HepG2 (cell line): ENCODE measurements around the gene NAV2. TPM values are rescaled to one million over a fixed set of nuclear protein-coding genes. Genes with fewer than 3 reads are reported as not detected.

Experiments used
- ATAC-seq: fragments of 200-7000 bp; cut with Tn5 transposase; 3 replicates; pipeline ENCODE4 v1.9.1; 2020; ENCODE audit warnings: mild to moderate bottlenecking, moderate library complexity
- BruUV-seq: library from RNA; stranded (reverse); fragments of 400-500 nt; replicated peaks from 2 replicates; lab custom pipeline; 2021; lab: Mats Ljungman, UMichigan
- CTCF ChIA-PET: fragments of 300-600 bp; formaldehyde crosslinking; extraction: SDS; loops from one replicate; lab custom pipeline; 2021; ENCODE audit warnings: low total read pairs, inconsistent platforms, low intra/inter-chr PET ratio; lab: Yijun Ruan, JAX
- POLR2A ChIA-PET: fragments of 350-600 bp; sonication (Branson Sonifier 250); formaldehyde crosslinking; loops from one replicate; lab custom pipeline; 2020; ENCODE audit warnings: antibody characterized with exemption, inconsistent platforms; lab: Yijun Ruan, JAX
- DNase-seq: peaks from one replicate; pipeline ENCODE4 v3.0.0-alpha.2; 2015; ENCODE audit warnings: low spot score
- FAIRE-seq: peaks from 3 replicates; lab custom pipeline; 2011; peaks lifted over from hg19 to GRCh38; lab: Jason Lieb, UNC
- H2AFZ ChIP-seq: one replicate; pipeline ENCODE4 v1.6.1; 2011; ENCODE audit warnings: low read length, inconsistent platforms
- H3K27ac ChIP-seq: fragments of 300-600 bp; 3 replicates; pipeline ENCODE4 v1.8.0; 2011; ENCODE audit warnings: mixed run types, mild to moderate bottlenecking, mixed read lengths, low read length, inconsistent platforms; ENCODE audit not compliant: insufficient read depth; ENCODE audit errors: extremely low read length
- H3K27me3 ChIP-seq, 2 experiments: fragments of 200-600 bp in 1 of 2; 2 replicates in 1 of 2; 3 replicates in 1 of 2; pipeline versions ENCODE4 v1.6.0 to v1.8.0; 2011; ENCODE audit warnings: low read length in 2 of 2, mild to moderate bottlenecking in 2 of 2, moderate library complexity in 2 of 2, inconsistent platforms in 1 of 2; ENCODE audit not compliant: insufficient read depth in 2 of 2, control insufficient read depth in 1 of 2
- H3K36me3 ChIP-seq, 2 experiments: fragments of 200-600 bp in 1 of 2; replicated peaks in 1 of 2; 2 replicates in 1 of 2; 3 replicates in 1 of 2; pipeline versions ENCODE4 v1.5.1 to v1.8.0; 2011; ENCODE audit warnings: low read length in 2 of 2, inconsistent platforms in 1 of 2; ENCODE audit not compliant: insufficient read depth in 2 of 2, control insufficient read depth in 1 of 2
- H3K4me1 ChIP-seq: 2 replicates; pipeline ENCODE4 v1.5.1; 2012; ENCODE audit warnings: low read length, inconsistent platforms; ENCODE audit not compliant: insufficient read depth
- H3K4me2 ChIP-seq: 2 replicates; pipeline ENCODE4 v1.6.0; 2011; ENCODE audit warnings: low read depth, low read length, inconsistent platforms
- H3K4me3 ChIP-seq, 3 experiments: fragments of 200-600 bp in 1 of 3; sonication (generic), shearing (Covaris generic) in 1 of 3; replicated peaks in 1 of 3; 2 replicates each; pipeline ENCODE4 v1.5.1; 2011 to 2016; ENCODE audit warnings: low read length in 3 of 3, inconsistent platforms in 2 of 3, low read depth in 2 of 3, mild to moderate bottlenecking in 2 of 3, control low read depth in 1 of 3, mixed read lengths in 1 of 3; ENCODE audit not compliant: insufficient read depth in 1 of 3
- H3K79me2 ChIP-seq: one replicate; pipeline ENCODE4 v1.6.1; 2011; ENCODE audit warnings: low read length, inconsistent platforms; ENCODE audit not compliant: insufficient read depth
- H3K9ac ChIP-seq: 2 replicates; pipeline ENCODE4 v1.6.0; 2011; ENCODE audit warnings: mild to moderate bottlenecking, low read depth, low read length, inconsistent platforms; ENCODE audit not compliant: insufficient read depth
- H3K9me3 ChIP-seq: 2 replicates; pipeline ENCODE4 v1.5.1; 2012; ENCODE audit warnings: mild to moderate bottlenecking, low read length
- H4K20me1 ChIP-seq: 2 replicates; pipeline ENCODE4 v1.6.0; 2011; ENCODE audit warnings: inconsistent platforms, mild to moderate bottlenecking, low read length, moderate library complexity; ENCODE audit not compliant: insufficient read depth
- ATF7 ChIP-seq, 2 experiments: fragments of 450-650 bp in 1 of 2; sonication (generic) in 1 of 2; formaldehyde crosslinking in 1 of 2; IDR thresholded peaks; 2 replicates each; pipeline versions ENCODE4 v1.4.0 to v1.6.1; 2016 to 2020; ENCODE audit warnings: antibody characterized with exemption in 1 of 2, mild to moderate bottlenecking in 1 of 2, missing genetic modification reagents in 1 of 2
- CHD2 ChIP-seq: IDR thresholded peaks from 2 replicates; pipeline ENCODE4 v1.6.1; 2011; ENCODE audit warnings: low read depth, low read length, improper control_type of control experiment
- GTF3A ChIP-seq: sonication (generic); formaldehyde crosslinking; conservative IDR thresholded peaks from 2 replicates; pipeline ENCODE4 v1.4.0; 2020; ENCODE audit warnings: mild to moderate bottlenecking, missing genetic modification reagents
- HES4 ChIP-seq: sonication (generic); formaldehyde crosslinking; IDR thresholded peaks from 2 replicates; pipeline ENCODE4 v1.9.0; 2021; ENCODE audit warnings: mild to moderate bottlenecking, missing genetic modification reagents, borderline replicate concordance
- KAT2B ChIP-seq: fragments of 150-350 bp; IDR thresholded peaks from 2 replicates; pipeline ENCODE4 v1.6.1; 2014; ENCODE audit warnings: low read depth, low read length, borderline replicate concordance
- MAFG ChIP-seq: sonication (generic); formaldehyde crosslinking; IDR thresholded peaks from 2 replicates; pipeline ENCODE4 v1.5.1; 2020; ENCODE audit warnings: mild to moderate bottlenecking, missing genetic modification reagents
- MATR3 ChIP-seq: sonication (generic); formaldehyde crosslinking; IDR thresholded peaks from 2 replicates; pipeline ENCODE4 v1.4.0; 2020; ENCODE audit warnings: missing genetic modification reagents
- MIXL1 ChIP-seq: IDR thresholded peaks from 2 replicates; pipeline ENCODE4 v1.6.1; 2016
- NFRKB ChIP-seq: fragments of 450-650 bp; IDR thresholded peaks from 2 replicates; pipeline ENCODE4 v1.6.1; 2017
- NFYB ChIP-seq: sonication (generic); formaldehyde crosslinking; IDR thresholded peaks from 2 replicates; pipeline ENCODE4 v1.4.0; 2020; ENCODE audit warnings: missing genetic modification reagents
- SP1 ChIP-seq, 2 experiments: fragments of 450-650 bp in 1 of 2; sonication (generic) in 1 of 2; formaldehyde crosslinking in 1 of 2; IDR thresholded peaks; 2 replicates each; pipeline versions ENCODE4 v1.4.0 to v1.6.1; 2016 to 2020; ENCODE audit warnings: missing genetic modification reagents in 1 of 2
- TAF15 ChIP-seq: fragments of 200-400 bp; formaldehyde crosslinking; IDR thresholded peaks from one replicate; pipeline ENCODE4 v1.6.1; 2018; ENCODE audit warnings: mild to moderate bottlenecking, low read depth, low read length; ENCODE audit not compliant: poor library complexity, severe bottlenecking
- THAP11 ChIP-seq: IDR thresholded peaks from 2 replicates; pipeline ENCODE4 v1.6.1; 2016; ENCODE audit warnings: missing biosample characterization, missing genetic modification reagents
- ZNF350 ChIP-seq: sonication (generic); formaldehyde crosslinking; IDR thresholded peaks from 2 replicates; pipeline ENCODE4 v1.4.0; 2020; ENCODE audit warnings: mild to moderate bottlenecking, low read depth, missing genetic modification reagents, borderline replicate concordance
- ZNF557 ChIP-seq: sonication (generic); formaldehyde crosslinking; IDR thresholded peaks from 2 replicates; pipeline ENCODE4 v1.4.0; 2020; ENCODE audit warnings: missing genetic modification reagents
- ZNF629 ChIP-seq: sonication (generic); formaldehyde crosslinking; conservative IDR thresholded peaks from 2 replicates; pipeline ENCODE4 v1.5.0; 2020; ENCODE audit warnings: missing genetic modification reagents
- ZNF75D ChIP-seq: sonication (generic); formaldehyde crosslinking; IDR thresholded peaks from 2 replicates; pipeline ENCODE4 v1.8.1; 2023; ENCODE audit warnings: missing genetic modification reagents, mild to moderate bottlenecking, borderline replicate concordance
- ZNF788 ChIP-seq: sonication (generic); formaldehyde crosslinking; IDR thresholded peaks from 2 replicates; pipeline ENCODE4 v1.5.0; 2020; ENCODE audit warnings: mild to moderate bottlenecking, missing genetic modification reagents, borderline replicate concordance
- WGBS: methylation state at CpG from one replicate; pipeline ENCODE4 v1.1.6; 2017; ENCODE audit warnings: low lambda C conversion rate; 5-methylcytosine and 5-hydroxymethylcytosine counted together
- in situ Hi-C: cut with HindIII; loops from 2 replicates; pipeline ENCODE4 v1.10.0; 2017; ENCODE audit warnings: low pct_unique_long_range_greater_than_20kb; ENCODE audit not compliant: extremely low pct_ligation_motif_present
- intact Hi-C: fragments of 100-400 bp; cut with micrococcal nuclease; formaldehyde crosslinking; loops from one replicate; pipeline ENCODE4 v1.10.0; 2022; ENCODE audit not compliant: unreplicated experiment
- polyA plus RNA-seq, 8 experiments: library from polyadenylated mRNA; depleted of rRNA in 3 of 8; stranded (reverse) in 7 of 8; unstranded in 1 of 8; fragments of >200 nt; fragmentation: Illumina TruSeq in 4 of 8; extraction: Trizol in 4 of 8; gene quantifications; 2 replicates each; pipeline versions ENCODE4 v1.2.1 to v1.2.3, GENCODE V29; 2011 to 2016; ENCODE audit warnings: low read depth in 4 of 8, missing spikeins in 1 of 8, mixed read lengths in 1 of 8; ENCODE audit not compliant: insufficient read depth in 1 of 8
- total RNA-seq, 5 experiments: library from RNA; depleted of rRNA; stranded (reverse); fragments of >200 nt; fragmentation: Illumina TruSeq; extraction: Trizol; gene quantifications; 2 replicates each; pipeline ENCODE4 v1.2.3, GENCODE V29; 2016; ENCODE audit warnings: low read depth in 1 of 5

Gene NAV2
- total and polyA plus RNA-seq, 2 of the 13 experiments (the other 11 are each of a cell fraction or from before 2014, with no cell fraction given) = 9.3 to 34.6 TPM

GRCh38 chr11:19869466-19869865 is 156.8 kb downstream of the NAV2 start:
- Histone ChIP-seq H4K20me1 (no peaks in the 10 kb centered on the region), H3K79me2 (no peaks in the 10 kb centered on the region), H2AFZ (no peak overlapping the region), H3K4me3 (no peak overlapping the region), H3K27me3 (peaks cover 1 to 17% of the 10 kb centered on the region in 2 experiments; a peak in 3 of 5 replicates), H3K9me3 (no peaks in the 10 kb centered on the region), H3K4me1 (peaks cover 4% of the 10 kb centered on the region), H3K36me3 (no peaks in the 10 kb centered on the region), H3K27ac (no peak overlapping the region), H3K4me2 (no peak overlapping the region), H3K9ac (no peak overlapping the region)
- no TSS peak for BruUV-seq
- FAIRE-seq = no peak
- in situ Hi-C loops (no loop called here), intact Hi-C loops (no loop called here)
- WGBS = 31% methylated on average over 2 of the region's 2 CpGs
- no peak for ATAC-seq
- CTCF ChIA-PET = no interaction called here
- DNase-seq = no peak
- POLR2A ChIA-PET = no interaction called here
- TF ChIP-seq MAFG (no peak), ATF7 (IDR thresholded peaks at IDR 0.05) (no peak), ATF7 (CRISPR knock-in tag; IDR thresholded peaks at IDR 0.05) (no peak), ZNF350 (no peak), MIXL1 (CRISPR knock-in tag) (no peak), NFRKB (no peak), ZNF788 (CRISPR knock-in tag) (no peak), SP1 (IDR thresholded peaks at IDR 0.05) (no peak), SP1 (CRISPR knock-in tag; IDR thresholded peaks at IDR 0.05) (no peak), HES4 (CRISPR knock-in tag) (no peak), NFYB (CRISPR knock-in tag) (no peak), CHD2 (no peak), TAF15 (no peak), MATR3 (CRISPR knock-in tag) (no peak), ZNF629 (CRISPR knock-in tag) (no peak), THAP11 (CRISPR knock-in tag) (no peak), ZNF75D (CRISPR knock-in tag) (no peak), ZNF557 (CRISPR knock-in tag) (no peak), GTF3A (CRISPR knock-in tag) (no peak), KAT2B (no peak)
